Ascending aorta (tissue), 2 donors: ENCODE results near the gene SLC1A3. TPM values are rescaled to one million over a fixed set of nuclear protein-coding genes. Genes with fewer than 3 reads are reported as not detected.

ENCODE experiments used
- DNase-seq, 2 donors: peaks; one replicate each; pipeline ENCODE4 v3.0.0-alpha.2; 2019; ENCODE audit warnings: low spot score in 2 of 2
- H3K27ac ChIP-seq, 2 donors: fragments of 200-600 bp; sonication (generic); one replicate each; pipeline ENCODE4 v1.5.1; 2016 to 2017; ENCODE audit warnings: mild to moderate bottlenecking in 1 of 2
- H3K27me3 ChIP-seq: fragments of 200-600 bp; sonication (generic); one replicate; pipeline ENCODE4 v1.5.1; 2017
- H3K36me3 ChIP-seq, 2 donors: fragments of 200-600 bp; sonication (generic); one replicate each; pipeline ENCODE4 v1.5.1; 2016
- H3K4me1 ChIP-seq, 2 donors: fragments of 200-600 bp; sonication (generic); one replicate each; pipeline ENCODE4 v1.5.1; 2016 to 2017; ENCODE audit warnings: mild to moderate bottlenecking in 1 of 2
- H3K4me3 ChIP-seq, 2 donors: fragments of 200-600 bp; sonication (generic); one replicate each; pipeline ENCODE4 v1.5.1; 2016 to 2017; ENCODE audit warnings: mild to moderate bottlenecking in 1 of 2
- H3K9me3 ChIP-seq, 2 donors: fragments of 200-600 bp; sonication (generic); one replicate each; pipeline ENCODE4 v1.5.1; 2016
- intact Hi-C: fragments of 100-400 bp; cut with DNase I; formaldehyde crosslinking; loops from one replicate; pipeline ENCODE4 v1.15.1; 2023
- total RNA-seq: library from RNA; depleted of rRNA; stranded (reverse); fragments of >200 nt; gene quantifications from one replicate; pipeline ENCODE4 v1.1.0, GENCODE V29; 2016
- TF ChIP-seq, protein P1 (sequence below), 3 experiments: fragments of 200-600 bp in 2 of 3; fragments of 450-650 bp in 1 of 3; sonication (generic) in 2 of 3; IDR thresholded peaks; one replicate each; pipeline ENCODE4 v1.5.1; 2016 to 2019; ENCODE audit warnings: antibody characterized with exemption in 3 of 3, mild to moderate bottlenecking in 1 of 3, moderate library complexity in 1 of 3

Gene SLC1A3
- total RNA-seq, 1 donor from 2014 or later: 3.0 TPM

DNA sequence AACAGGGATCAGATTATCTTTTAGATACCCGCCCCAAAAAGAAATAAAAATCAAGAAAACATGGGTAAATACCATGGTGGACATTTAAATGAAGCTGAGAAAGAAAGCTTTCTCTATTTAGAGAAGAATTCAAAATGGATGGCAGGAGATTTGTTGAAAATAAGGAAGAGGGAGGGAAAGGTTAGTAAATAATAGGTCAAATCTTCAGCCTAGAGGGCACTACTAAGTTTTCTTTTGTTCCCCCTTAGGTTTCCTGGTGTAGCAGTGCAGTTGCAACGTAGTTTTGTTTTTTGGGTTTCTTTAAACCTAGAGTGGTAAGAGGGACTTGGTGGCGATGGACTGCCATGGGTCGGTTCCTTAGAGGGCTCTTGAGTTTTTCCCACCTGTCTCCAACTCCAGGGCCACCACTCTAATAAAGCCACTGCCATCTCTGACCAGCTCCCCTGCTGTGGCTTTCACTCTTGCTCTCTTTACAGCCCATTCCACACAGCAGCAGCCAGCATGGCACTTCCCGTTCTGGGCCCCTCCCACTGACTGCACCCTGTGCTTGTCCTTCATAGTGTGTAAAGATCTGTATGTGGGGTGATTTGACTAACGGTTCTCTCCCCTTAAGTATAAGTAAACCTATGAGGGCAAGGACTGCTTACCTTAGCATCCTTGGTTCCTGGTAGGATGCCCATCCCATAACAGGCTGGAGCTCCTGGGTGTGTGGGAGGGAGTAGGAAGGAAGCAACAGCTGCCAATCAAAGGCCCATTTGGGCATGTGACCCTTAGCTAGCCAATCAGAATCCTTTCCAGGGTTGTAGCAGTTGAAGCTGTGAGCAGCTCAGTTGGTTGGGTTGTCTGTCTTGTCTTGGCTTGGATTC lies 118.3 kb downstream of the SLC1A3 start:
- peak; percentile 19 to 66 for DNase-seq
- Histone ChIP-seq H3K27me3 (no peaks in the 10 kb centered on the region), H3K4me3 (no peak overlapping the region), H3K9me3 (no peaks in the 10 kb centered on the region), H3K4me1 (no peaks in the 10 kb centered on the region), H3K27ac (no peak overlapping the region), H3K36me3 (no peaks in the 10 kb centered on the region)
- TF ChIP-seq, protein P1, sequence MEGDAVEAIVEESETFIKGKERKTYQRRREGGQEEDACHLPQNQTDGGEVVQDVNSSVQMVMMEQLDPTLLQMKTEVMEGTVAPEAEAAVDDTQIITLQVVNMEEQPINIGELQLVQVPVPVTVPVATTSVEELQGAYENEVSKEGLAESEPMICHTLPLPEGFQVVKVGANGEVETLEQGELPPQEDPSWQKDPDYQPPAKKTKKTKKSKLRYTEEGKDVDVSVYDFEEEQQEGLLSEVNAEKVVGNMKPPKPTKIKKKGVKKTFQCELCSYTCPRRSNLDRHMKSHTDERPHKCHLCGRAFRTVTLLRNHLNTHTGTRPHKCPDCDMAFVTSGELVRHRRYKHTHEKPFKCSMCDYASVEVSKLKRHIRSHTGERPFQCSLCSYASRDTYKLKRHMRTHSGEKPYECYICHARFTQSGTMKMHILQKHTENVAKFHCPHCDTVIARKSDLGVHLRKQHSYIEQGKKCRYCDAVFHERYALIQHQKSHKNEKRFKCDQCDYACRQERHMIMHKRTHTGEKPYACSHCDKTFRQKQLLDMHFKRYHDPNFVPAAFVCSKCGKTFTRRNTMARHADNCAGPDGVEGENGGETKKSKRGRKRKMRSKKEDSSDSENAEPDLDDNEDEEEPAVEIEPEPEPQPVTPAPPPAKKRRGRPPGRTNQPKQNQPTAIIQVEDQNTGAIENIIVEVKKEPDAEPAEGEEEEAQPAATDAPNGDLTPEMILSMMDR (IDR thresholded peaks at IDR 0.05): no peak
- intact Hi-C loops: loop anchor here (5.0 kb wide), 1 partner anchor 148 kb away; no protein-coding TSS in a partner anchor

DNA sequence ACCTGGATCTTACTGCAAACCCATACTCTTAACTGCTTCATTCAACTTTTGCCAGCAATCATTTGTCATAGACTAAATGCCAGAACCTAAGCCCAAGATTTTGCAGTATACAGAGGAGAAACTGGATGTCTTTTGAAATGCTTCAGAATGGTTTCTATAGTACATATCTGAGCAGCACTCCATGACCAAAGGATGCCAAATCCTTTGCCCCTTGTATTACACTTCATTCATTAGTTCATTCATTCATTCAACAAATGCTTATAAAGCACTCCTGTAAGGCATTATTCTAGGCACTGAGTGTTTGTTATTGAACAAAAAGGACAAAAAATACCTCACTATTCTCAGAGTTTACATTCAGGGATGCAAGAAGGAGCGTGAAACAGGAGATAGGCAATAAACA lies 119.9 kb downstream of the SLC1A3 start:
- no peak for DNase-seq
- Histone ChIP-seq H3K4me3 (no peak overlapping the region), H3K9me3 (no peaks in the 10 kb centered on the region), H3K4me1 (no peaks in the 10 kb centered on the region), H3K27me3 (no peaks in the 10 kb centered on the region), H3K27ac (no peak overlapping the region), H3K36me3 (no peaks in the 10 kb centered on the region)
- intact Hi-C loops: loop anchor here (5.0 kb wide), 1 partner anchor 146 kb away; no protein-coding TSS in a partner anchor
- TF ChIP-seq, protein P1 (IDR thresholded peaks at IDR 0.05): no peak

DNA sequence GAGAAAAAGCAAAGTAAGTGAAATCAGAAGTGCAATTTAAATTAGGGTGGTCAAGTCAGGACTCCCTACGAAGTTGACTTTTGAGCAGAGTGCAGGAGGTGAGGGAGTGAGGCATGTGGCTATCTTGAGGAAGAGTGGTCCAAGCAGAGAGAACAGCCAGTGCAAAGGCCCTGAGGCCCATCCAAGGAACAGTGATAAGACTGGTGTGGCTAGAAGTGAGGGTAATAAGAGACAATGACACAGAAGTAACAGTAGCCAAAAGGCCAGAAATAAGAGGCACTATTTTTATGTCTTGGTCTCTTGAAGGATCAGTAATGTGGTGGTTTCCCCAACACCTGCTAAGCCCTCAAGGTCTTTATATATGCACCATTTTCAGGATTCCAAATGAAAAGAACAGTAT lies 120.4 kb downstream of the SLC1A3 start:
- Histone ChIP-seq H3K4me1 (no peaks in the 10 kb centered on the region), H3K36me3 (no peaks in the 10 kb centered on the region), H3K9me3 (no peaks in the 10 kb centered on the region), H3K27ac (no peak overlapping the region), H3K27me3 (no peaks in the 10 kb centered on the region), H3K4me3 (no peak overlapping the region)
- TF ChIP-seq, protein P1 (IDR thresholded peaks at IDR 0.05): no peak
- intact Hi-C loops: loop anchor here (5.0 kb wide), 1 partner anchor 146 kb away; no protein-coding TSS in a partner anchor
- DNase-seq: no peak

DNA sequence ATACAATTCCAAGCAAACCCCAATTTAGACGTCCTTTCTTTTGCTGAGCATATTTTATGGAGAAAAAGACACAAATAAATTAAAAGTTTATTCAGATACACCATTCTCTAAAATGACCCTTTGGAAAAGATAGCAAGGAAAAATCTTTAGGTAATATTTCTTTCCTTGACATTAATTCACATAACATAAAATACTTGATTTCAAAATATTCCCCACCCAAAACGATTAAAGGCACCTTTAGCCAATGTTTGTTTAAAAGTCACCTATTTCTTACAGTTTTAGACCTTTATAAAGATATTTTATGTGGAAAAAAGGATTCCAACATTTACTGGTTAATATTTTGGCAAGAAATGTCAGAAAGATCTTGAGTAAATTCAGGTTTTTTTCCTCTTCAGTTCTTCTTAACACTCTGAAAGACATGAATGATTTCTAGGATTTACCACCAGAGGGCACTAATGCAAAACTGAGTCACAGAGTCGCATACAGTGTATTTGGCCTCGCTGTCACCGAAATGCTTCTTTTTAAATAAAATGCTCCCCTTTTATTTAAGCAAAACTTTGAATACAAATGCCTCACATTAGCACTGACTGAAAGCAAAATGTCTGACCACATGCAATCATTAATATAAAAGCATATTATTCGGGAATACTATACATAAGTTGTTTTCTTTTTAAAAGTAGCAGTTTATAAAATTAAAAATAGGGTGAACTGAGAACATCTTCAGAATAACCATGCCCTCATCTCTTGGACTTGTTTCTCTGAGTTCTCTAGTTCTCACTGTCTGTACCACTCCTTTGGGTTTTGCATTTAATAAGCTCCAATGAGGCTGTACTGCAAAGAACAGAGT lies 122.5 kb downstream of the SLC1A3 start:
- intact Hi-C loops: loop anchor here (5.0 kb wide), 1 partner anchor 143 kb away; no protein-coding TSS in a partner anchor
- no peak for DNase-seq
- H3K27me3 ChIP-seq: no peaks in the 10 kb centered on the region
- H3K27ac ChIP-seq: no peak overlapping the region
- TF ChIP-seq, protein P1 (IDR thresholded peaks at IDR 0.05): peak; percentile 34 to 63 (median 59)
- no peak overlapping the region for H3K4me3 ChIP-seq
- H3K9me3 ChIP-seq: no peaks in the 10 kb centered on the region
- H3K4me1 ChIP-seq: no peaks in the 10 kb centered on the region
- no peaks in the 10 kb centered on the region for H3K36me3 ChIP-seq

DNA sequence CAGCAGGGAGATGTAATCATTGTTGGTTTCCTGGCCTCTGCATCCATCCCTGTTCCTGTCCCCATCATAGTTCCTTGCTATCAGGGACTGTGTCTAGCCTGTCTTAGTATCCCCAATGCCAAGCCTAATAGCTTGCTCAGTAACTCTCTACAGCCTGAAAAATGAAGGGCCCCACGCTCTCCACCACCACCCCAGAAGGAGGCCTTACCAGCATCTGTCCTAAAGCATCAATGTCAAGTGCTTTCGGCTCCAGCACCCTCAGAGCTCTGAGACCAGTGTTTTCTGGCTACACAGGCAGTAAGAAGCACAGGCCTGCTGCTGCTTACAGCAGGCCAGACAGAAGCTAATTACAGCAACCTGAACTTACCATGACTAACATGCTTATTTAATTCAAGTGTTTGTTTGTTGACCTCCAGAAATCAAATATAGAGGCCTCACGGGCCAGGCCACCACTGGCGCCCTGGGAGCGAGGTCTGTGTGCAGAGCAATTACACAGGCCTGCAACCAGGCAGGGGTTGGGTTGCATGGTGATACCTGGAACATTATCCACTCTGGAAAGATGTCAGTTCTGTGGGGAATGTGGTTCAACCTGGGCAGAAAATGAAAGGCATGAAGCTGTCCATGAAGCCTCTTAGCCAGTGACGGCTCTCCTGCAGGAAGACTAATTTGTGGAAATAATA lies 124.3 kb downstream of the SLC1A3 start:
- no peak for DNase-seq
- Histone ChIP-seq H3K36me3 (no peaks in the 10 kb centered on the region), H3K4me1 (no peaks in the 10 kb centered on the region), H3K27ac (no peak overlapping the region), H3K9me3 (no peaks in the 10 kb centered on the region), H3K4me3 (no peak overlapping the region), H3K27me3 (no peaks in the 10 kb centered on the region)
- TF ChIP-seq, protein P1 (IDR thresholded peaks at IDR 0.05): no peak
- intact Hi-C loops: no loop called here
